Colonic mucosa (tissue), 4 donors: ENCODE measurements around the gene PPM1H. TPM values are rescaled to one million over a fixed set of nuclear protein-coding genes. Genes with fewer than 3 reads are reported as not detected.

Experiments
- DNase-seq: peaks from one replicate; pipeline ENCODE4 v3.0.0-alpha.2; 2020
- H3K27ac ChIP-seq: fragments of 200-600 bp; one replicate; pipeline ENCODE4 v1.8.0; 2021
- H3K27me3 ChIP-seq: fragments of 200-600 bp; one replicate; pipeline ENCODE4 v1.8.0; 2021
- H3K36me3 ChIP-seq: fragments of 200-600 bp; one replicate; pipeline ENCODE4 v1.8.0; 2021
- H3K4me1 ChIP-seq: fragments of 200-600 bp; one replicate; pipeline ENCODE4 v1.8.0; 2021; ENCODE audit warnings: mild to moderate bottlenecking
- H3K4me3 ChIP-seq: fragments of 200-600 bp; one replicate; pipeline ENCODE4 v1.8.0; 2021
- H3K9ac ChIP-seq, 2 donors: one replicate each; pipeline ENCODE4 v1.7.0; 2013; ENCODE audit warnings: control low read depth in 2 of 2, low read depth in 2 of 2, low read length in 2 of 2
- H3K9me3 ChIP-seq: fragments of 200-600 bp; one replicate; pipeline ENCODE4 v1.8.0; 2021
- CTCF ChIP-seq: fragments of 200-600 bp; IDR thresholded peaks from one replicate; pipeline ENCODE4 v1.8.0; 2022; ENCODE audit warnings: antibody characterized with exemption, mild to moderate bottlenecking
- intact Hi-C: fragments of 100-400 bp; cut with DNase I; formaldehyde crosslinking; loops from one replicate; pipeline ENCODE4 v1.14.1; 2022
- total RNA-seq, 2 donors: library from RNA; stranded (reverse); fragmentation: NEBNext Ultra II Directional in 1 of 2; extraction: Animal tissue kit (Norgen Biotek cat#: 25700) in 1 of 2; gene quantifications; one replicate each; pipeline ENCODE4 v1.2.1, GENCODE V29; 2021
- donor health status: healthy.
- donor health status: DM: no; HTN: no; CAD: no.
- donor health status: DM: no; HTN: no; CAD: no.

PPM1H gene
- total RNA-seq, 2 donors from 2014 or later: 7.4 to 8.1 TPM

GRCh38 chr12:62793256-62794217 is 141.4 kb downstream of the PPM1H start:
- H3K9ac ChIP-seq: no peak overlapping the region
- peak; percentile 97 for TF ChIP-seq CTCF
- H3K4me1 ChIP-seq: no peaks in the 10 kb centered on the region
- intact Hi-C loops: loop anchor here (2.0 to 5.0 kb wide), 2 partner anchors 191 to 213 kb away; no protein-coding TSS in a partner anchor
- no peak overlapping the region for H3K4me3 ChIP-seq
- peak; percentile 87 for DNase-seq
- H3K27ac ChIP-seq: no peak overlapping the region
- H3K27me3 ChIP-seq: no peaks in the 10 kb centered on the region
- H3K9me3 ChIP-seq: no peaks in the 10 kb centered on the region
- H3K36me3 ChIP-seq: no peaks in the 10 kb centered on the region

GRCh38 chr12:62792236-62792870 is 142.6 kb downstream of the PPM1H start:
- no peak for TF ChIP-seq CTCF
- Histone ChIP-seq H3K4me1 (no peaks in the 10 kb centered on the region), H3K27me3 (no peaks in the 10 kb centered on the region), H3K9ac (no peak overlapping the region), H3K4me3 (no peak overlapping the region), H3K9me3 (no peaks in the 10 kb centered on the region), H3K36me3 (no peaks in the 10 kb centered on the region), H3K27ac (no peak overlapping the region)
- intact Hi-C loops: loop anchor here (2.0 to 5.0 kb wide), 2 partner anchors 190 to 212 kb away; no protein-coding TSS in a partner anchor
- no peak for DNase-seq

- Histone ChIP-seq H3K36me3 (no peaks in the 10 kb centered on the region), H3K4me1 (no peaks in the 10 kb centered on the region), H3K27me3 (no peaks in the 10 kb centered on the region), H3K4me3 (no peak overlapping the region), H3K9me3 (no peaks in the 10 kb centered on the region), H3K9ac (no peak overlapping the region), H3K27ac (no peak overlapping the region)
- TF ChIP-seq CTCF: no peak
- no peak for DNase-seq
- intact Hi-C loops: loop anchor here (5.0 kb wide), 1 partner anchor 188 kb away; no protein-coding TSS in a partner anchor
Observed at GRCh38 chr12:62789851-62790250, 145.1 kb downstream of the PPM1H start.

- Histone ChIP-seq H3K4me3 (no peak overlapping the region), H3K9ac (no peak overlapping the region), H3K9me3 (no peaks in the 10 kb centered on the region), H3K27ac (no peak overlapping the region), H3K36me3 (no peaks in the 10 kb centered on the region), H3K27me3 (no peaks in the 10 kb centered on the region), H3K4me1 (no peaks in the 10 kb centered on the region)
- intact Hi-C loops: no loop called here
- no peak for TF ChIP-seq CTCF
- no peak for DNase-seq
Observed at GRCh38 chr12:62787611-62788010, 147.3 kb downstream of the PPM1H start.

GRCh38 chr12:62787023-62787422 is 147.9 kb downstream of the PPM1H start:
- H3K9me3 ChIP-seq: no peaks in the 10 kb centered on the region
- H3K36me3 ChIP-seq: no peaks in the 10 kb centered on the region
- H3K4me3 ChIP-seq: no peak overlapping the region
- no peak for TF ChIP-seq CTCF
- H3K27ac ChIP-seq: no peak overlapping the region
- H3K4me1 ChIP-seq: no peaks in the 10 kb centered on the region
- H3K9ac ChIP-seq: no peak overlapping the region
- DNase-seq: no peak
- intact Hi-C loops: no loop called here
- no peaks in the 10 kb centered on the region for H3K27me3 ChIP-seq
